ENCODE results near the gene LAMC3. TPM values are rescaled to one million over a fixed set of nuclear protein-coding genes. Genes with fewer than 3 reads are reported as not detected.

Gene LAMC3
- polyA plus RNA-seq, 12 donors: 0.88 to 15.0 (median 2.1) TPM; not detected in 1

DNA sequence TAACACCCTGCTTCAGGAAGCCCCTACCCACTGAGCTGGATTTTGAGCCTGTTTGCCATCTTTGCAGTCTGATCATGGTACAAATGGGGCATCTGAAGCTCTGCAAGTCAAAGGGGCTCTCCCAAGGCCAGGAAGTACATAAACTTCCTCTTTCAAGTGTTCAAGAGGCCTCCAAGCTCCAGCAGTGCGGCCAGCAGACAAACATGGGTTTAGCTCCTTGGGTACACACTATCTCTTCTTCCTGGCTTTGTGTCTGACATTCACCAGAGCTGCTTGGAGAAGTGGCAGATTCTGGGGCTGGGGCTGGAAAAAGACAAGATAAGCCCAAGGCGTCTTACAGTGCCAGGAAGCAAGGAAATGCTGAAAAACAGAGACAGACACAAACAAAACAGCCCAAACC, 34.1 kb downstream of the LAMC3 start:
- DNase-seq: no peak

DNA sequence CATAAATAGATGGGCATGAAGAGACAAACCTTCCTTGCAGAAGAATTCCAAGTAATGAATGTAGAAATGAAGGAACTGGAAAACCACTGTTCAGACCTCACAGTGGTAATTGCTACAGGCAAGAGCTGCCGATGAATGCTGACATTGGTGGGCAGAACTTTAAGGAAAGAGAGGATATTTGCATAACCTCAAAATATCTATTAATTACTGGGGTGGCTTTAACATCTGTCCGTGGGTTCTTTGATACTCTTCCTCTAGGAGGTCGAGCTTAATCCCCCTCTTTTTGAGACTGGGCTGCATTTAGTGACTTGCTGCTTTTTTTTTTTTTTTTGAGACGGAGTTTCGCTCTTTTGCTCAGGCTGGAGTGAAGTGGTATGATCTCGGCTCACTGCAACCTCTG, 34.7 kb downstream of the LAMC3 start:
- no peak for DNase-seq

DNA sequence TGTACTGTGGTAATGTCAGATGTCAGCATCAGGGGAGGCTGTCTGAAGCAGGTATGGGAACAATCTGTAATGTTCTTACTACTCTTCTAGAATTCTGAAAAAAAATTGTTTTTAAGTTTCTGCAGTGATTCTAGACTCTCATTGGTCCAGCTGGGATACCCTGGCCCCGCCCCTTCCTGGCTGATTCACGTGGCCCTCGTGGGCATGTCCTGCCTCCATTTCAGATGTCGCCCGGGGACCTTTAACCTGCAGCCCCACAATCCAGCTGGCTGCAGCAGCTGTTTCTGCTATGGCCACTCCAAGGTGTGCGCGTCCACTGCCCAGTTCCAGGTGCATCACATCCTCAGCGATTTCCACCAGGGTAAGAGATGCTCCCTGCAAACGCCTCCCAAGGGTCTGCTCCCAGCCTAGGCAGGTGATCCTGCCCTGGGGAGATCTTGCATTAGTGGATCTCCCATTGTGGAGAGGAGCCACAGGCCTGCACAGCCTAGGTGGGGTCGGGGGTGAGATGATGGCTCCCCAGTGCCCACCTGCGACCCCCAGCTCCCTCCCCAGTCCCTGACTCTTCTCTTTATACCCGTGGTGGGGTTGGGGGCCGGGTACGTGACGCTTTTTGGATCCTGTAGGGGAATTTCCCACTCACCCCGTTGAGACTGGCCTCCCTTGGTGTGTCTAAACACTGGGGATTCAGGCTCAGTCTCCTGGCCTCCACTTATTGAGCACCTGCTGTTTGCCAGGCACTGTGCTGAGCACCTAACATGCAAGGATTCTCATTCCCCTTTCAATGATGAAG, 36.5 kb downstream of the LAMC3 start:
- no peak for DNase-seq

DNA sequence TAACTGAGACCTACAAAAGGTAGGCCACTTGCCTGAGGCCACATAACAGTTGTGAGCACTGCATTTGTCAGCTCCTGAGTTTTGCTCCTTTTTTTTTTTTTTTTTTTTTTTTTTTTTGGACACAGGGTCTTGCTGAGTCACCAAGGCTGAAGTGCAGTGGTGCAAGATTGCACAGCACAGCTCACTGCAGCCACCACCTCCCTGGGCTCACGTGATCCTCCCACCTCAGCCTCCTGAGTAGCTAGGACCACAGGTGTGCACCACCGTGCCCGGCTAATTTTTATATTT, 37.1 kb downstream of the LAMC3 start:
- no peak for DNase-seq

DNA sequence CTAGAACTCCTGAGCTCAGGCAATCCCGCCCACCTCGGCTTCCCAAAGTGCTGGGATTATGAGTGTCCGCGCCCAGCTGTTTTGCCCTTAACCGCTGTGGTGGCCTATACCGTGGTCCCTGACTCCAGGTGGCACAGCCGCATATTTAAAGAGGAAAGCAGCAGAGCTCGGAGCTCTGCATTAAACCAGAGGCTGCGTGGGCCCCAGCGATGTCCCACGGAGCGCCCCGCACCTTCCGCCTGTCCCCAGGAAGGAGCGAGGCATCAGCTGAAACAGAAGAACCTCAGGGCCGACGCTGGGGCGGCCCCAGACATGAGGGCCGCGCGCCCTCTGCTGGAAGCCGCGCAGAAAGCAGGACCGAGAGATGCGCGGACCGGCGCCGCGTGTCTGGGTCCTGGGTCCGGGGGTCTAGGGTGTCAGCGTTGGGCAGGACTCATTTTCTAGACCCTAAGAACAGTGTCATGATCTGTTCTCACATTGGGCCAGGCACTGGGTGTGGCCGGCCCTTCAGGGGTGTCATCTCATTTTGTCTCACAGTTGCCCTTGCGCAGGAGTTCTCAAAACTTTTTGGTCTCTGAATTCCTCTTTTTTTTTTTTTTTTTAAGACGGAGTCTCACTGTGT, 37.7 kb downstream of the LAMC3 start:
- DNase-seq: peak; percentile 69

DNA sequence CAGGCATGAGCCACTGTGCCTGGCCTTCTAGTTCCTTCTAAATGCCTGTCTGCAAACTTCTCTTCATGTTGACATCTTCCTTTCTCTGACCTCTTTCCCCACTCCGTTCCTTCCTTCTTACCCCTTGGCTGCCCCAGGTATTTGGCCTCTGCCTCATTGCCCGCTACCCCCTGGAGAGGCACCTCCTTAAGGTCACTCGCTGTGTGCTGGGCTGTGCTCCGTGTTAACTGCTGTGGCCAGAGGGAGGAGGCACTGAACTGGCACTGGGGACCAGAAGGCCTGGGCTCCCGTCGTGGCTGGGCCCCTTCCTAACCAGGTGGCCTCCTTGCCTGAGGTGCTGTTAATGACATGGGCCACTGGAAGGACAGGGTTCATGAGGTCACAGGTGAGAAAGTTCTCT, 39.4 kb downstream of the LAMC3 start:
- DNase-seq: no peak

DNA sequence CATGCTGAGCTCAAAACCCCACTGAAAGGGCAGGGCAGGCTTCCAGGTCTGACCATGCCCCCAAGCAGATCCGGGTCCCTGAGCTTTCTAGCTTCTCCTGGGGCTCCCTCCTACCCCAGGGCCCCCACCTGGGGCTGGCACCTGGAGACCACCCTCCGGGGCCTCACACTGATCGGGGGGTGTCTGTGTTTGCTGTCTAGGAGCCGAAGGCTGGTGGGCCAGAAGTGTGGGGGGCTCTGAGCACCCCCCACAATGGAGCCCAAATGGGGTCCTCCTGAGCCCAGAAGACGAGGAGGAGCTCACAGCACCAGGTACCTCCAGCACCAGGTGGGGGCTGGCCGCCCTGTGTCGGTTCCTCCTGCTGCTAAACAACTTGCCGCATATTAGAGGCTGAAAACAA, 39.8 kb downstream of the LAMC3 start:
- DNase-seq: no peak

DNA sequence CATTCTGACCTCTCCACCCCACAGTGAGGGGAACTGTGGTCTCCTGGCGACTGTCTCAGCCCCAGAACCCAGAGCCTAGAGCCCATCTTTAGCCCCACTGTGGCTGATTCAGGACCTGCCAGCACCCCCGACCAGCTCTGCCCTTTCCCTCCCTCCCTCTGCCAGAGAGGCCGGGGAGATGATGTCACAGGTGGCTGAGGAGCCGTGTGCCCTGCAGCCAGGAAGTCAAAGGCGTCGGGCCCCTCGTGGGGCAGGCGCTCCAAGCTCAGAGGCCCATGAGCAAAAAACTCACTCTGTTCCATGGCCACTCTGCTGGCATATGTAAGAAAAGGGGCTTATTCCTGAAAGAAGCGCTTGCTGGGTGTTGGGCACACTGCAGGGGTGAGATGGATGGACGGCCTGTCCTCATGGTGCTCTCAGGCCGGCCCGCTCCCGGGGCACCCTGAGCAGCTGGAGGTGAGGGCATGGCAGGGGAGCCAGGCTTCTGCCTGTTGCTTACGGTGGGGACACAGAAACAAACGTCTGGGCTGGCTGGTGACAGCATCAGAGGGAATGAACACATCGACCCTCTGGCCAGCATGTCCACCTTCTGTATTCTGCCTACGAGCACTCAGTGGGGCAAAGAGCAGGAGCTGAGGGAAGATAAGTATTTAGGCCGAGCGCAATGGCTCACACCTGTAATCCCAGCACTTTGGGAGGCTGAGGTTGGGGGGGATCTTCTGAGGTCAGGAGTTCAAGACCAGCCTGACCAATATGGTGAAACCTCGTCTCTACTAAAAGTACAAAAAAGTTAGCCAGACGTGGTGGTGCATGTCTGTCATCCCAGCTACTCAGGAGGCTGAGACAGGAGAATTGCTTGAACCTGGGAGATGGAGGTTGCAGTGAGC, 41.1 kb downstream of the LAMC3 start:
- no peak for DNase-seq

DNA sequence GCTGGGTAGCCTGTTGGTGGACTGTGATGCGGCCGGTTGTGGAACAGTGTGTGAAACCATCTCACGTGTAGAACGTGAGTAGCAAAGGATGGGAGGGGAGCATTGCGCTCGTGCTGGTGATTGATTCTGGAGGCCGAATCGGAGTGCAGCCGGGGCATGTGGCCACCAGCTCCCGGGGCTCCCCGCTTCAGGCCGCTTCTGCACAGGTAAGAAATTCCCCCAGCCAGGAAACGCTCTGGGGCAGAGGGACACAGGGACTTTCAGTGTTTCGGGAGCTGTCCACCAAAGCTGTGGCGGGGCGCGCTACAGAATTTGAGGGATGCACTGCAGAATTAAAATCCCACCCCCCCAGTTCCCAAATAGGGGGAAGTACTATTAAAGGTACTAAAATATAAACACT, 41.9 kb downstream of the LAMC3 start:
- no peak for DNase-seq

DNA sequence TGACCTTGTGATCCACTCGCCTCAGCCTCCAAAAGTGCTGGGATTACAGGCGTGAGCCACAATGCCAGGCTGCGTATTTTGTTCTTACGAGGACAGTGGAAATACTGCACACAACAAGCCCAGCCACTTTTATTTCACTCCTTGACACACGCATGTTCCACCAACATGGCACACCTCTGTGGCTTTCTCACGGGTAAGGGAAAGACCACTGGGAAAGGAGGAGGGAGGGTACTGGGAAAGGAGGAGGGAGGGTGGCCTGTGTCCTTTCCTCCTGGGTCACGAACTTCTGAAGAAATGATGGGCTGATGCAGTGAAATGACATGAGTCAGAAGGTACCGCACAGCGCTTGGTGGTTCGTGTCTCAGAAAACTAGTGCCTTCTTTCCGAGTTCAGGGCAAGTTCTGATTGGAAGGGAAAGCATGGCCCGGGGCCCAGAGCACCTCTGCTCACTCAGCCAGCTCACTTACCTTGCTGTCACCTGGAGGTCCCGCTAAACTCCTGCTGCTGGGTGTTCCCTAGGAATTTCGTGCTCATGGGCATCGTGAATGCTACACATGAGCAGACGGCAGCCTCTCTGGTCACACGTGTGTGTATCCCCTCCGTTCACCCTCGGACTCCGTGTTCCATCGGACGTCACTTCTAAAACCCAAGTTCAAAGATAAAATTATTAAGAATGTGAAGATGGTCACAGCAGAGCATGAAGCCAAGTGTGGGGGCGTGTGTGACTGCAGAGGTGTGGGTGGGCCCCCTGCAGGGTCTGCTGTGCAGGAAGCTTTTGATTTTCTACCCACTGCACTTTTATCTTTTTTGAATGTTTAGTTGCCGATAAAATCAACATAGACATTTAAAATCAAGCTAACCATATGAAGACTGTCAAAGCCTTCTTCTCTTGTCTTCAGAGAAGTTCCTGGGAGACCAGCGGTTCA, 42.9 kb downstream of the LAMC3 start:
- DNase-seq: no peak

DNA sequence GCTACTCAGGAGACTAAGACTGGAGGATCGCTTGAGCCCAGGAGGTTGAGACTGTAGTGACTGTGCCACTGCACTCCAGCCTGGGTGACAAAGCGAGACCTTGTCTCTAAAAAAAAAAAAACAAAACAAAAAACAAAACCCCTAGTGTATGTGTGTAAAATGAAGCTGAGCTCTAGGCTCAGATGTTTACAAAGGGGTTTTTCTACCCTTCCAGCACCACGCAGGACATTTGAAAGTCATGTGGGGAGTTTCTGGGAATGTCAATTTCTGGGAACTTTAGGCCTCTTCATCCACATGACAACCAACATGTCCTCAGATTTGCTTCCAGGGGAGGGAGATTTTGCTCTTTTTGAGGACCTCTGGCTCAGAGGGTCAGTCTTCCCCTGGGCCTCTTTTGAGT, 44.9 kb downstream of the LAMC3 start:
- DNase-seq: no peak

DNA sequence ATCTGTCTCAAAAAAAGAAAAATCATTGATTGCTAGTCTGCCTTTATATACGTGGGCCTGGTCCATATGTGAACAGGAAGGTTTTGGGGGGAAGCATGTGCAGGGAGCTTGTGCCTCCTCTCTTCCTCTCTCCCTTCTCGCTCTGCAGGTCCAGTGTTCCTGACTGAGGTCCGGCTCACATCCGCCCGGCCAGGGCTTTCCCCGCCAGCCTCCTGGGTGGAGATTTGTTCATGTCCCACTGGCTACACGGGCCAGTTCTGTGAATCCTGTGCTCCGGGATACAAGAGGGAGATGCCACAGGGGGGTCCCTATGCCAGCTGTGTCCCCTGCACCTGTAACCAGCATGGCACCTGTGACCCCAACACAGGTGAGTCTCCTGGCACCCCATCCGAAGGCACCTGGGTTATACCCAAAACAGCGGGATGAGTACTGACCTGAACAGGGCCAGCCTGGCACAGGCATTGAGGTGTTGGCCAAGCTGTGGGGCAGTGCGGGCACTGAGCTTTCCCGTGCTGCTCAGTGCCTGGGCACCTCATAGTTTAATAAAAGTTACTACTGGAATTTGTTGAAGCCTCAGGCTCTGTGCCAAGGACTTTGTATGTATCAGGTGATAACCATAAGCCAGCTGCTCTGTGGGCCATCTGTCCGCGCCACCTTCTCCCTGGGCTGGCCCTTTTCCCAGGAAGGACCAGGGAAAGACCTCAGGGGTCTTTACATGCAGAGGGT, 48.0 kb downstream of the LAMC3 start:
- no peak for DNase-seq

DNA sequence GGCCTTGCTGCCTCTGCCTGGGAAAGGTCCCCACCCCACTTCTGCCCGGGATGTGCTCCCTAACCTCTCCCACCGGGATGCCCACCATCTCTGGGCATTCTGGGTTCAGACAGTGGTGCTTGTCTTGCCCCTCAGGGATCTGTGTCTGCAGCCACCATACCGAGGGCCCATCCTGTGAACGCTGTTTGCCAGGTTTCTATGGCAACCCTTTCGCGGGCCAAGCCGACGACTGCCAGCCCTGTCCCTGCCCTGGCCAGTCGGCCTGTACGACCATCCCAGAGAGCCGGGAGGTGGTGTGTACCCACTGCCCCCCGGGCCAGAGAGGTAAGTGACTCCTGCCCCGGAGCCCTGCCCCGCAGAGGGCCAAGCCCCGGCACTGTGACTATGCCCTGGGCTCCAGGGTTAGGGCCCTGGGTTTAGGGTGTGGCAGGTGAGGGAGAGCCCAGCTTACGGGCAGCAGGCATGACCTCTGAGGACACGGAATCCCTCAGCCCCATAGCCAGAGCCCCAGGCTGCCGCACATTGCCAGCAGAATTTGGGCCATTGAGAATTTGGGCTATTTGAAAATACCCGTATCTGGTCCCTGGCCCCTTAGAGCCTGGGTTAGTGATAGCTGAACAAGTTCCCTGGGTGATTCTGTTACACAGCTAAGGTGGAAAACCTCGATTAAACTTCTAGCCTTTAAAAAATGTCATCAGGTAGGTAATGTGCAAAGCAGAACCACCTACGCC, 52.1 kb downstream of the LAMC3 start:
- no peak for DNase-seq

DNA sequence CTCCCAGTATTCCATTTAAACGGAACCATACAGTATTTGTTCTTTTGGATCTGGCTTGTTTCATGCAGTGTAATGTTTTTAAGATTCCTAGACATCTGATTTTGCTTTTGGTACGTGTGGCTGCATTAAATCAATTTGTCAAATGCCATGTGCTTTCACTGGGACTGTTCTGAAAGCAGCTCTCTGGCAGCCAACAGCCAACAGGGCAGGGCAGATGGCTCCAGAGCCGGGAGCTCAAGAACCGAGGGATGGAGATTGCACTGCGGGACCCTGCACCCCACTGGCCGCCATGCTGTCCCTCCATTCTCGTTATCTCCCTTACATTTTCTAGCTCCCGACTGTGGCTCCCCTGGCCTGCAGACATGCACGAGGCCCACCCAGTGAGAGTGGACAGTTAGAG, 54.0 kb downstream of the LAMC3 start:
- no peak for DNase-seq

DNA sequence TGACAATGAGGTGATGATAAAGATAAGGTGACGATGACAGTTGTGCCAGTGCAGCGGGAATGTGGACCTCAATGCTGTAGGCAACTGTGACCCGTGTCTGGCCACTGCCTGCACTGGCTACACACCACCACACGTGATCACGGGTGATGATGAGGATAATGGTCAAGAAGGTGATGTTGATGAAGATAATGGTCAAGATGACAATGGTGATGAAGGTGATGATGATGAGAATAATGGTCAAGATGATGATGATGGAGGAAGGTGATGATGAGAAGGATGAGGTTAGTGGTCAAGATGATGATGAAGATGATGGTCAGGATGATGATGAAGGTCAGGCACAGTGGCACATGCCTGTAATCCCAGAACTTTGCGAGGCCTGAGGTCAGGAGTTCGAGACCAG, 56.6 kb downstream of the LAMC3 start:
- no peak for DNase-seq

DNA sequence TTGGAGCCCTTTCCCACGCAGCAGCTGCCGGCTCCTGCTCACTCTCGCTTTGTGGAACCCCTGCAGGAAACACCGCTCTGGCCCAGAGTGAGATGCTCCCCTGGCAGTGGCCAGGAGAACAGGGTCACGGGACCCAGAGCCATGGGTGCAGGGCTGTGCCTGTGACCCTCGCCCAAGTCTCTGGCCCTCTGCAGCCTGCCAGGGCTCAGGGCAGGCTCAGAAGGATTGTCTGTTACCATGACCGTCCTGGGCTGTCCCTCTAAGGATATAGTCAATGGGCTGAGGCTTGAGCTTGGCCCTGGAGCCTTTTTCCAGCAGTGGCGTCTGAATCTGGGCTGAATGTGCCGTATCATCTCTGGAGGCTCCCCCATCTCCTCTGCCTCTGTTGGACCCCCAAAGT, 58.7 kb downstream of the LAMC3 start:
- DNase-seq: no peak

DNA sequence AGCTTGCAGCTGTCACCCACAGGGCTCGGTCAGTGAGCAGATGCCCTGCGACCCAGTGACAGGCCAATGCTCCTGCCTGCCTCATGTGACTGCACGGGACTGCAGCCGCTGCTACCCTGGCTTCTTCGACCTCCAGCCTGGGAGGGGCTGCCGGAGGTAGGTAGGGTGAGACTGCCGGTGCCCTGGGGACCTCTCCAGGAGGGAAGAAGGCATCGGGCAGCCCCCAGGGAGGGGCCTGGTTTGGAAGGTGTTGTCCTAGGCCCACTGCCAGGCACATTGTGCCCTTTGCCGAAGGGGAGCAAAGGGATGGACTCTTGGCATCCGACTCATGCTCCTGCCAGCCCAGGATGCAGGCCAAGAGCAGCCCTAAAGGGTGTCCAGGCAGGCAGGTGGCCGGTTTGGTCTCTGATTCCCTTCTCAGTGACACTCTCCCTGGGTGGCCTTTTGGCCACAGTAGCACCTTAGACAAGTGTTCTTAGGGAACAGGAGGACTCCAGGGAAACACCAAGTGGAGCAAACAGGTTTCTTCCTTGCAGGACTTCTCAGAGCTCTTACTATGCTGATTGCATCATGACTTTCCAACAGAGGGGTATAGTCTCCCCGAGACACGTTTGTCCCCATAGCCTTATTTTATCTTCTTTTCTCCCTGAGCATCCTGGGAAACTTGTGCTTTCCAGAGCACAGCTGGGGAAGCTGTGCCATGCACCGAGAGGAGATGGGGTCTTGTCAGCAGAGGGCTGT, 59.3 kb downstream of the LAMC3 start:
- no peak for DNase-seq

DNA sequence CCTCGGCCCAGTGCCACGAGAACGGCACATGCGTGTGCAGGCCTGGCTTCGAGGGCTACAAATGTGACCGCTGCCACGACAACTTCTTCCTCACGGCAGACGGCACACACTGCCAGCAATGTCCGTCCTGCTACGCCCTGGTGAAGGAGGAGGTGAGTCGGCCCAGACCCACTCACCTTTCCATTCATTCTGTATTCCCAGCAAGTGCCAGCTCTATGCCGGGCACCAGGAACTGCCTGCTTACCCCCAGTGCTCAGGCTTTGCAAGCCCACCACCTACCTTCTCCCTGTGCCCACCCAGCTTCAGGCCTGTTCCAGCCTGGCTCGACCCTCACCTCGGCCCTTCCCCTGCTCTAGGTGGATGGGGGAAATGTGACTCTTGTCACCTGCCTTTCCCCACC, 60.7 kb downstream of the LAMC3 start:
- no peak for DNase-seq

DNA sequence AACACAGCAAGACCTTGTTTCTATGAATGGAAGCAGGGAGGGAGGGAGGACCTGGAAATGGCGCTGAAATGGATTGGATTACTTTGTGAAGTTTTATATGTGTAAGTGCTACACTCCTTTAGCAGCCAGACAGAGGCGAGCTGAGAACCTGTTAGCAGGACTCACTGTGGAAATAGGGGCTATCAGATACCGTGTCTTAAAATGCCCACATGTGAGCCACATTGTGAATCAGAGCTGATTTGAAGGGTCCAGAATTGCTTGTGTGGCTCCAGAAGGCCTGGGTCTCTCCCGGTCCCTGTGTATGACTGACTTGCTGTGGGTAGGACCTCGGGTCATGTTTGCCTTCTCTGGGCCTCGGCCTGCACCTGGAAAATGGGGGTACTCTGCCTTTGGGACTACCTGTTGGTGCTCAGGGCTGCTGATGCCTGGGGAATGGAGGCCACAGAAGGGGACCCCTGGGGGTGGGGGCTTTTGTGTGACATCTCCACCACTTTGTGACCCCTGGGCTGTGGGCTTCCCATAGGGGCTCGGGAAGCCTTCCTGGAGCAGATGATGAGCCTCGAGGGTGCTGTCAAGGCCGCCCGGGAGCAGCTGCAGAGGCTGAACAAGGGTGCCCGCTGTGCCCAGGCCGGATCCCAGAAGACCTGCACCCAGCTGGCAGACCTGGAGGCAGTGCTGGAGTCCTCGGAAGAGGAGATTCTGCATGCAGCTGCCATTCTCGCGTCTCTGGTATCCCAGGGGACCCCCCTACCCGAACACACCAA, 63.3 kb downstream of the LAMC3 start:
- no peak for DNase-seq
